OCI-LY7 (cell line): Measurements from ENCODE around the gene TNFRSF1B. TPM values are rescaled to one million over a fixed set of nuclear protein-coding genes. Genes with fewer than 3 reads are reported as not detected.

Experiments
- BruUV-seq: library from RNA; stranded (reverse); fragments of 400-500 nt; replicated peaks from 2 replicates; lab custom pipeline; 2021; lab: Mats Ljungman, UMichigan
- CTCF ChIA-PET: fragments of 300-600 bp; sonication (Branson Sonifier 250); formaldehyde crosslinking; loops from one replicate; lab custom pipeline; 2022; ENCODE audit warnings: antibody characterized with exemption; ENCODE audit not compliant: unreplicated experiment; lab: Charles Lee
- POLR2A ChIA-PET: fragments of 300-600 bp; sonication (Branson Sonifier 250); formaldehyde crosslinking; loops from one replicate; lab custom pipeline; 2022; ENCODE audit warnings: antibody characterized with exemption; lab: Charles Lee
- DNase-seq: peaks from one replicate; pipeline ENCODE4 v3.0.0-alpha.2; 2015; ENCODE audit warnings: low spot score
- H2AFZ ChIP-seq: fragments of 200-600 bp; sonication (generic), shearing (Covaris generic); 2 replicates; pipeline ENCODE4 v1.6.1; 2014; ENCODE audit warnings: mild to moderate bottlenecking, antibody characterized with exemption, low read length, moderate library complexity
- H3K27ac ChIP-seq: fragments of 200-600 bp; sonication (generic); 2 replicates; pipeline ENCODE4 v1.5.1; 2014; ENCODE audit warnings: mixed run types, low read depth, mild to moderate bottlenecking, moderate library complexity, low read length, inconsistent platforms; ENCODE audit not compliant: poor library complexity, severe bottlenecking
- H3K36me3 ChIP-seq: fragments of 200-600 bp; sonication (generic); 2 replicates; pipeline ENCODE4 v1.6.1; 2014; ENCODE audit warnings: mild to moderate bottlenecking, antibody characterized with exemption, low read length, moderate library complexity, mixed read lengths; ENCODE audit not compliant: insufficient read depth
- H3K4me1 ChIP-seq: fragments of 200-600 bp; sonication (generic); 2 replicates; pipeline ENCODE4 v1.5.1; 2014; ENCODE audit warnings: mild to moderate bottlenecking, low read length; ENCODE audit not compliant: insufficient read depth, poor library complexity, severe bottlenecking
- H3K4me2 ChIP-seq: fragments of 200-600 bp; sonication (generic); 2 replicates; pipeline ENCODE4 v1.6.1; 2014; ENCODE audit warnings: mild to moderate bottlenecking, low read length
- H3K4me3 ChIP-seq: fragments of 200-600 bp; sonication (generic); 2 replicates; pipeline ENCODE4 v1.5.1; 2014; ENCODE audit warnings: mild to moderate bottlenecking, low read depth, low read length; ENCODE audit not compliant: poor library complexity, severe bottlenecking
- H3K79me2 ChIP-seq: fragments of 200-600 bp; sonication (generic); 2 replicates; pipeline ENCODE4 v1.6.1; 2016; ENCODE audit warnings: low read depth, mild to moderate bottlenecking, low read length, moderate library complexity, mixed read lengths; ENCODE audit not compliant: insufficient read depth
- H3K9me2 ChIP-seq: fragments of 200-600 bp; sonication (generic); 2 replicates; pipeline ENCODE4 v1.6.1; 2016; ENCODE audit warnings: mild to moderate bottlenecking, low read length, mixed read lengths; ENCODE audit not compliant: insufficient read depth
- H3K9me3 ChIP-seq: fragments of 200-600 bp; sonication (generic); 2 replicates; pipeline ENCODE4 v1.6.1; 2014; ENCODE audit warnings: mild to moderate bottlenecking, mixed run types, low read length, mixed read lengths
- H4K20me1 ChIP-seq: fragments of 200-600 bp; sonication (generic); 2 replicates; pipeline ENCODE4 v1.6.1; 2014; ENCODE audit warnings: mild to moderate bottlenecking, antibody characterized with exemption, low read length, moderate library complexity, mixed read lengths; ENCODE audit not compliant: insufficient read depth
- EZH2phosphoT487 ChIP-seq: fragments of 200-600 bp; sonication (generic); IDR thresholded peaks from 2 replicates; pipeline ENCODE4 v1.6.1; 2018; ENCODE audit warnings: low read depth, borderline replicate concordance, mild to moderate bottlenecking, mixed run types, antibody characterized with exemption, low read length, moderate library complexity, mixed read lengths
- intact Hi-C: fragments of 100-400 bp; cut with micrococcal nuclease; formaldehyde crosslinking; loops from one replicate; pipeline ENCODE4 v1.10.0; 2022; ENCODE audit not compliant: unreplicated experiment
- total RNA-seq, 2 experiments: library from RNA; depleted of rRNA in 1 of 2; stranded (reverse); fragments of >200 nt in 1 of 2; shearing (Covaris generic) in 1 of 2; gene quantifications; 2 replicates each; pipeline ENCODE4 v1.2.3, GENCODE V29; 2014 to 2022
- TF ChIP-seq, protein P1 (sequence below): fragments of 200-600 bp; sonication (generic); conservative IDR thresholded peaks from 2 replicates; pipeline ENCODE4 v1.5.1; 2014; ENCODE audit warnings: mild to moderate bottlenecking, antibody characterized with exemption, low read length, moderate library complexity, mixed read lengths

TNFRSF1B gene
- total RNA-seq, 2 experiments from 2014 or later = not detected

DNA sequence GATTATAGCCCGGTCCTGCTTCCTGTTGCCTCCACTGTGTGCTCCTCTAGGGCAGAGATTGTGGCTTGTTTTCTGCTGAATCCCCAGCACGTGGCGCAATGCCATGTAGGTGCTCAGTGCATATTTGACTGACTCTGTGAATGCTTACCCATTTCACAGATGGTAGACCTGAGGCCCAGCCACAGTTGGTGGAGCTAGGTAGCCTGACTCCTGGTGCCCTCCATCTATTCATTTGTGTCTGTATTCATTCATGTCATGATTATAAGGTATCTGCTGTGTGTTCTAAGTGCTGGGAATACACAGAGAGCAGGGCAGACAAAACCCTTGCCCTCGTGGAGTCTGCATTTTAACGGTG lies 22.5 kb downstream of the TNFRSF1B start:
- no peaks in the 10 kb centered on the region for H3K9me2 ChIP-seq
- ChIA-PET POLR2A (no interaction called here), CTCF (no interaction called here)
- H3K4me3 ChIP-seq = no peak overlapping the region
- H3K79me2 ChIP-seq = no peaks in the 10 kb centered on the region
- H4K20me1 ChIP-seq = no peaks in the 10 kb centered on the region
- intact Hi-C loops = no loop called here
- no peaks in the 10 kb centered on the region for H3K4me1 ChIP-seq
- no peak for DNase-seq
- TF ChIP-seq EZH2phosphoT487 = no peak
- TF ChIP-seq, protein P1, sequence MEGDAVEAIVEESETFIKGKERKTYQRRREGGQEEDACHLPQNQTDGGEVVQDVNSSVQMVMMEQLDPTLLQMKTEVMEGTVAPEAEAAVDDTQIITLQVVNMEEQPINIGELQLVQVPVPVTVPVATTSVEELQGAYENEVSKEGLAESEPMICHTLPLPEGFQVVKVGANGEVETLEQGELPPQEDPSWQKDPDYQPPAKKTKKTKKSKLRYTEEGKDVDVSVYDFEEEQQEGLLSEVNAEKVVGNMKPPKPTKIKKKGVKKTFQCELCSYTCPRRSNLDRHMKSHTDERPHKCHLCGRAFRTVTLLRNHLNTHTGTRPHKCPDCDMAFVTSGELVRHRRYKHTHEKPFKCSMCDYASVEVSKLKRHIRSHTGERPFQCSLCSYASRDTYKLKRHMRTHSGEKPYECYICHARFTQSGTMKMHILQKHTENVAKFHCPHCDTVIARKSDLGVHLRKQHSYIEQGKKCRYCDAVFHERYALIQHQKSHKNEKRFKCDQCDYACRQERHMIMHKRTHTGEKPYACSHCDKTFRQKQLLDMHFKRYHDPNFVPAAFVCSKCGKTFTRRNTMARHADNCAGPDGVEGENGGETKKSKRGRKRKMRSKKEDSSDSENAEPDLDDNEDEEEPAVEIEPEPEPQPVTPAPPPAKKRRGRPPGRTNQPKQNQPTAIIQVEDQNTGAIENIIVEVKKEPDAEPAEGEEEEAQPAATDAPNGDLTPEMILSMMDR = no peak
- no peak overlapping the region for H3K4me2 ChIP-seq
- no peaks in the 10 kb centered on the region for H3K36me3 ChIP-seq
- BruUV-seq = no TSS peak
- H2AFZ ChIP-seq = no peak overlapping the region
- H3K27ac ChIP-seq = no peak overlapping the region
- no peaks in the 10 kb centered on the region for H3K9me3 ChIP-seq

DNA sequence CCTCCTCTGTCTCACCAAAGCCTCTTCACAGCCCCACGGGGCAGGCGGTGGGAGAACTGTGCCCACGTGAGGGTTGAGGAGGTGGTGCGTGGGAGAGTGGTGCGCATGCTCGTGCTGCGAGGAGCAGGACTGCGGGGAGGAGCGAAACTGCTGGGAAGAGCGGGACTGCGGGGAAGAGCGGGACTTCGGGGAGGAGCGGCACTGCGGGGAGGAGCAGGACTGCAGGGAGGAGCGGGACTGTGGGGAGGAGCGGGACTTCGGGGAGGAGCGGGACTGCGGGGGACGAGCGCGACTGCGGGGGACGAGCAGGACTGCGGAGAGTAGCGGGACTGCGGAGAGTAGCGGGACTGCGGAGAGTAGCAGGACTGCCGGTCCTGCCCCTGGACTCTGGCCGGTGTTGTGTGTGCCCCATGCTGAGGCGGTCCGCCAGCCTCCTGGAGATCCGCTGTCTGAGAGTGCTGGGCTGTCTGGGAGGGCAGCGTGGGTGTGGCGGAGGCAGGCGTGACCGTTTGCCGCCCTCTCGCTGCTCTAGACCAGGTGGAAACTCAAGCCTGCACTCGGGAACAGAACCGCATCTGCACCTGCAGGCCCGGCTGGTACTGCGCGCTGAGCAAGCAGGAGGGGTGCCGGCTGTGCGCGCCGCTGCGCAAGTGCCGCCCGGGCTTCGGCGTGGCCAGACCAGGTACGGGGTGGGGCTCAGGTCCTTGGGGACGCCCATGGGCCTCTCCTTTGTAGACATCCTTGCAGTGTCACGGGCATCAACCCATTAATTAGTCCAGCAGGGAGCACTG lies 24.6 kb downstream of the TNFRSF1B start:
- Histone ChIP-seq H3K9me3 (no peaks in the 10 kb centered on the region), H3K79me2 (no peaks in the 10 kb centered on the region), H3K4me3 (no peak overlapping the region), H3K4me2 (no peak overlapping the region), H3K27ac (no peak overlapping the region), H3K4me1 (no peaks in the 10 kb centered on the region), H3K36me3 (no peaks in the 10 kb centered on the region), H2AFZ (no peak overlapping the region), H3K9me2 (no peaks in the 10 kb centered on the region), H4K20me1 (no peaks in the 10 kb centered on the region)
- intact Hi-C loops = no loop called here
- DNase-seq = no peak
- POLR2A ChIA-PET = no interaction called here
- TF ChIP-seq, protein P1 = no peak
- no peak for TF ChIP-seq EZH2phosphoT487
- CTCF ChIA-PET = no interaction called here
- no TSS peak for BruUV-seq

DNA sequence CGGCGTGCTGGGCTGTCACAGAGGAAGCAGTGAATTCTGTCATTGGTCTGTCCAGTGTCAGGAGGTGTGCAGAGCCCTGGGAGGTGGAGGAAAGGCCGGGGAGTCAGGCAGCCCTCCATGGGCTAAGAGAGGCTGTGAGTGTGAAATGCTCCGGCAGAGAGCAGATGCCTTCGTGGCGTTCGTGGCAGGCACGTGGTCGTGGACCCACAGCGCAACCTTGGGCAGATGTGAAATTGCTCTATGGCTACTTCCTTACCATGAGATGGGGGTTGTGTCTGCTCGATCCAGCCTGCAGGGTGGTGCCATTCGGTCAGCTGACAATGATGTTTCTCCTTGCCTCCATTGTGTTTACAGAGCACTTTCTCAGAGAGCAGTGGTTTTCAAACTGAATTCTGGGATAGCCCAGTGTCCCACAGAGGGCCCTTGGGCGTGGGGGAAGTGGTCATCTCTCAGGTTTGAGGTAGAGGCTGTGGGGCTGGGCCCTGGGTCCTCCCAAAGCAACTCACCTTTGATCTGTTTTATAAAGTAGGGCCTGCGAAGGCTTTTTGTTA lies 27.9 kb downstream of the TNFRSF1B start:
- no peaks in the 10 kb centered on the region for H3K36me3 ChIP-seq
- no peaks in the 10 kb centered on the region for H3K9me2 ChIP-seq
- no peak overlapping the region for H3K4me2 ChIP-seq
- ChIA-PET CTCF (no interaction called here), POLR2A (interaction anchor here (0.8 kb wide), 1 partner anchor 67 kb away, joined by 3 read pairs; no protein-coding TSS in a partner anchor)
- no TSS peak for BruUV-seq
- TF ChIP-seq EZH2phosphoT487 = no peak
- TF ChIP-seq, protein P1 = no peak
- no peaks in the 10 kb centered on the region for H3K79me2 ChIP-seq
- DNase-seq = no peak
- intact Hi-C loops = no loop called here
- H4K20me1 ChIP-seq = no peaks in the 10 kb centered on the region
- H3K4me1 ChIP-seq = no peaks in the 10 kb centered on the region
- no peaks in the 10 kb centered on the region for H3K9me3 ChIP-seq
- H3K27ac ChIP-seq = no peak overlapping the region
- no peak overlapping the region for H3K4me3 ChIP-seq
- H2AFZ ChIP-seq = no peak overlapping the region
